SU-DHL-6 (cell line): ENCODE results near the gene ENTPD8.

ENCODE experiments used
- EZH2phosphoT487 ChIP-seq: fragments of 200-600 bp; sonication (generic), shearing (Covaris generic); conservative IDR thresholded peaks from 2 replicates; pipeline ENCODE4 v1.6.1; 2018; ENCODE audit warnings: mild to moderate bottlenecking, antibody characterized with exemption, low read length, moderate library complexity, mixed read lengths
- TF ChIP-seq, protein P1 (sequence below): fragments of 200-600 bp; sonication (generic); IDR thresholded peaks from one replicate; pipeline ENCODE4 v1.5.1; 2017; ENCODE audit warnings: antibody characterized with exemption, mild to moderate bottlenecking, low read length, moderate library complexity; ENCODE audit not compliant: insufficient read depth, poor library complexity, severe bottlenecking

DNA sequence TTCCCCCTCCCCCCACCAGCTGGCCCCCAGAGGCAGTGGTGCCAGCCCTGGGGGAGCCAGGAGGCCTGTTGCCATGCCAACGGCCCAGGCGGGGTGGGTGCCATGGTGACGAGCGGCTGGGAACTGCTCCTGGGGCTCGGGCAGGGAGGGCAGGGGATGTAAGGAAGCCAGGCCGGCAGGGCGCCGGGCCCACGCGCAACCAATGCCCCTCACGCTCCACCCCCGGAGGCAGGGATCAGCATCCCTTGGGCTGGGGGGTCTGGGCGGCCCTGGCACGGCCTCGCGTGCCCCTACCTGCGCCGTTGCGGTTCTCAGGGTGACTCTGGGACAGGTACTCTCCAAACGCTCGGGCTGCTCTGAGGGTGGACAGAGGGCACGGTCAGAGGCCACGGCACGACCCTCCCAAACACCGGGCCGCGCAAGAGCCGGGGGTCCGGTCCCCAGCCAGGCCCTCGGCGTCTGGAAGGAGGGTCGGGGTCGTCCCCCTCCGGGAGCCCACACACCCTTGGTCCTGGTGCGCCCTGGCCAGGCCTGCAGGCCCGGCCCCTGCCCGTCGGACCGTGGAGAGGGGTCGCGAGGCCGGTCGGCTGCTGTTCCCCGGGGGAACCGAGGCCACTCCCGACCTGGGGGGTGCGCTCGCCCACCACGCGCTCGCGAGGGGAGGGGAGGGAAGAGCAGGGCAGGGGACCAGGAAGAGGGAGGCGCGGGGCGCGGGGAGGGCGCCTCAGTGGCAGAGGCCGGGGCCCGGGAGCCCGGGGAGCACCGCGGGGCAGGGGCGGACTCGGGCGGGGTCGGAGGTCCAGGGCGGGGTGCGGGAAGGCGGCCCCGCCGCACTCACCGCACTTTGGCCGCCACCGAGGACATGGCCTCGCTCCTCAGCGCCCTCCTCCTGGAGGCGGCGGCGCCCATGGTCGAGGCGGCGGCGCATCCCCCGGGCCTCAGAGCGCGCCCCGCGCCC, 17.3 kb upstream of the ENTPD8 start:
- TF ChIP-seq, protein P1, sequence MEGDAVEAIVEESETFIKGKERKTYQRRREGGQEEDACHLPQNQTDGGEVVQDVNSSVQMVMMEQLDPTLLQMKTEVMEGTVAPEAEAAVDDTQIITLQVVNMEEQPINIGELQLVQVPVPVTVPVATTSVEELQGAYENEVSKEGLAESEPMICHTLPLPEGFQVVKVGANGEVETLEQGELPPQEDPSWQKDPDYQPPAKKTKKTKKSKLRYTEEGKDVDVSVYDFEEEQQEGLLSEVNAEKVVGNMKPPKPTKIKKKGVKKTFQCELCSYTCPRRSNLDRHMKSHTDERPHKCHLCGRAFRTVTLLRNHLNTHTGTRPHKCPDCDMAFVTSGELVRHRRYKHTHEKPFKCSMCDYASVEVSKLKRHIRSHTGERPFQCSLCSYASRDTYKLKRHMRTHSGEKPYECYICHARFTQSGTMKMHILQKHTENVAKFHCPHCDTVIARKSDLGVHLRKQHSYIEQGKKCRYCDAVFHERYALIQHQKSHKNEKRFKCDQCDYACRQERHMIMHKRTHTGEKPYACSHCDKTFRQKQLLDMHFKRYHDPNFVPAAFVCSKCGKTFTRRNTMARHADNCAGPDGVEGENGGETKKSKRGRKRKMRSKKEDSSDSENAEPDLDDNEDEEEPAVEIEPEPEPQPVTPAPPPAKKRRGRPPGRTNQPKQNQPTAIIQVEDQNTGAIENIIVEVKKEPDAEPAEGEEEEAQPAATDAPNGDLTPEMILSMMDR, result no peak
- no peak for TF ChIP-seq EZH2phosphoT487
